ENCODE results near the gene C1orf50. TPM values are rescaled to one million over a fixed set of nuclear protein-coding genes. Genes with fewer than 3 reads are reported as not detected.

Gene C1orf50
- total RNA-seq, 1 experiment from 2014 or later: 7.7 TPM

DNA sequence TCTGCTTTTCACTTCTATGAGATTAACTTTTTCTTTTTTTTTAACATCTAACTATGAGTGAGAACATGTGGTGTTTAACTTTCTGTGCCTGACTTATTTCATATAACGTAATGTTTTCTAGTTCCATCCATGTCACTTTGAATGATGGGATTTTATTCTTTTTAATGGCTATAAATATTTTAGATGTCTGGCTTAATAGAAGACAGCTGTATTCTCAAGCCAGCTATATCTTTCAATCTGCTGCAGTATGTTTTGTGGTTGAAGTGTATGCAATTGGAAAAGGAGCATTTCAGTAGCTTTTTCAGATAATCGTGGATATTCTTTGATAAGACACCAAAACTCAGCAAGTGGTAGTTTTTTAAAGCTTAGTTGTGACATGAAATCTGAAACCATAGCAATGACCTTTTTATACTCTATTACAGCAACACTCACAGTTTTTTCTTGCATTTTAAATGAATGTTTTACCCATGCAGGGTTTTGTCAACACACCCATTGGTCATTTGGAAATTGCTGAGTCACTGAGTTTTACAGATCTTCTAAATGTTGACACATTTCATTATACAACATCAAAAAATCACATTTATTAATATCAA lies 55.8 kb downstream of the C1orf50 start:
- H2BK20ac ChIP-seq (ENCODE audit: low read depth, low read length, poor library complexity, severe bottlenecking): no peak overlapping the region
- no peak overlapping the region for H3K4me2 ChIP-seq (ENCODE audit: insufficient read depth, insufficient read length, low read length)
- no peak overlapping the region for H4K5ac ChIP-seq (ENCODE audit: insufficient read length, low read depth, low read length)
- no peak overlapping the region for H2BK5ac ChIP-seq (ENCODE audit: insufficient read length, low read length)
- TF ChIP-seq CTCF (conservative IDR thresholded peaks at IDR 0.05): no peak
- no peaks in the 10 kb centered on the region for H3K9me3 Mint-ChIP-seq
- H2BK120ac ChIP-seq (ENCODE audit: low read depth, low read length, poor library complexity, severe bottlenecking): no peak overlapping the region
- no CpG with 5 or more reads among the region's 2 CpGs for WGBS (ENCODE audit: extremely low coverage, insufficient read length, low lambda C conversion rate)
- no peak overlapping the region for H3K27ac ChIP-seq (ENCODE audit: insufficient read length, low read depth, low read length)
- no peaks in the 10 kb centered on the region; a peak in 1 of 7 replicates for H3K36me3 Mint-ChIP-seq (ENCODE audit: insufficient read depth in 1 of 3, low read depth in 3 of 3)
- H3K27me3 Mint-ChIP-seq (ENCODE audit: low read depth): no peaks in the 10 kb centered on the region
- no peak for DNase-seq
- no peak overlapping the region for H3K4ac ChIP-seq (ENCODE audit: low read depth, low read length)
- H3K4me1 ChIP-seq (ENCODE audit: insufficient read depth, low read length): no peaks in the 10 kb centered on the region; the same call in 1 of the 2 replicates
- H3K14ac ChIP-seq (ENCODE audit: insufficient read depth, low read length): no peak overlapping the region
- no peak overlapping the region for H4K91ac ChIP-seq (ENCODE audit: insufficient read length, low read depth, low read length)
- no peak overlapping the region for H4K8ac ChIP-seq (replicated peaks; ENCODE audit: insufficient read length, low read depth, low read length)
- no peak overlapping the region for H3K9ac ChIP-seq (ENCODE audit: extremely low read depth, insufficient read length, low read length)
- H4K20me1 ChIP-seq (ENCODE audit: control insufficient read depth, insufficient read depth, insufficient read length): no peaks in the 10 kb centered on the region
- no peak overlapping the region for H2AK5ac ChIP-seq (ENCODE audit: insufficient read length, low read length)
- H3K23ac ChIP-seq (ENCODE audit: insufficient read length, low read depth, low read length): no peak overlapping the region
- H3K9me3 ChIP-seq (ENCODE audit: control insufficient read depth, low read depth, low read length): no peaks in the 10 kb centered on the region
- peaks cover 19 to 22% of the 10 kb centered on the region in 2 experiments for H3K4me1 Mint-ChIP-seq
- H3K56ac ChIP-seq (ENCODE audit: insufficient read length, low read depth, low read length): no peak overlapping the region
- no peaks in the 10 kb centered on the region for H3K27me3 ChIP-seq (ENCODE audit: insufficient read depth, low read length)
- no peak overlapping the region for H3T11ph ChIP-seq (ENCODE audit: low read length)
- no peak overlapping the region for H2BK12ac ChIP-seq (ENCODE audit: insufficient read length, low read depth, low read length)
- no peaks in the 10 kb centered on the region for H3K79me1 ChIP-seq (ENCODE audit: insufficient read depth, low read depth, low read length, poor library complexity, severe bottlenecking)
- peak overlapping the region in 1 of 3 experiments; percentile 30; a peak in 2 of 7 replicates for H3K27ac Mint-ChIP-seq
- H3K18ac ChIP-seq (ENCODE audit: insufficient read length, low read depth, low read length): no peak overlapping the region
- H2BK15ac ChIP-seq (ENCODE audit: low read depth, low read length): no peak overlapping the region
- H3K4me3 Mint-ChIP-seq: no peak overlapping the region
- H2AFZ ChIP-seq (ENCODE audit: low read length): no peak overlapping the region
- H3K79me2 ChIP-seq (ENCODE audit: insufficient read depth, low read length): no peaks in the 10 kb centered on the region; the same call in 1 of the 2 replicates
- no peaks in the 10 kb centered on the region for H3K23me2 ChIP-seq (ENCODE audit: insufficient read length, low read depth, low read length, poor library complexity, severe bottlenecking)
